ENCODE results near the gene PLB1. TPM values are rescaled to one million over a fixed set of nuclear protein-coding genes. Genes with fewer than 3 reads are reported as not detected.
A peak's percentile ranks its signal among the peaks of the same experiment; 100 is the strongest.

Gene PLB1
- total and polyA plus RNA-seq, 7 experiments from 2014 or later = 0.47 to 6.4 (median 1.2) TPM

- POLR2A ChIA-PET = no interaction called here
- no peak overlapping the region for H3K4me3 Mint-ChIP-seq
- no peak overlapping the region for H3K27ac ChIP-seq (ENCODE audit: low read depth, low read length)
Measured at GRCh38 chr2:28486526-28486925, 9.3 kb upstream of the PLB1 start.

DNA sequence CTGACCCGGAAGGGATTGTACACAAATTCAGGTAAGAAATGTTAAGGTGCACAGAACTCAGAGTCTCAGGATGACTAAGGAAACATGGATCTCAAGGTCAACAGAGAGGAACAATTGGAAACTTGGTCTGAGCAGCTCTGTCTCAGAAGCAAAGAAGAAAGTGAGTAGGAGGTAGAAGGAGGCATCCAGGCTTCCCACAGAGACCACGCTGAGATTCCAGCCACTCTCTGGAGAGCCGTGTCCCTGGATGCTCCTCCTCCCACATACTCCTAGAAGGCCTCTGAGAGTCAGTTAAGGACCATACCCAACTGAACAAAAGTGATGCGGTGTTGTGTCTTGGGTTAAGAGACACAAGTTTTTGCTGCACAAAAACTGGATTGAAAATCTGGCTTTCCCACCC is 8.6 kb upstream of the PLB1 start:
- Mint-ChIP-seq H3K4me1 (peaks cover 0 to 1% (median 0%) of the 10 kb centered on the region in 7 donors), H3K27ac (no peak overlapping the region), H3K4me3 (no peak overlapping the region), H3K36me3 (no peaks in the 10 kb centered on the region), H3K9me3 (no peaks in the 10 kb centered on the region), H3K27me3 (peaks cover 0 to 2% (median 0%) of the 10 kb centered on the region in 5 donors)
- no peaks in the 10 kb centered on the region for H3K36me3 ChIP-seq (ENCODE audit: control insufficient read depth in 2 of 3, insufficient read depth in 3 of 3, low read length in 3 of 3)
- intact Hi-C loops (cut with micrococcal nuclease) = no loop called here
- ChIA-PET CTCF (no interaction called here), POLR2A (no interaction called here)
- no peak overlapping the region for H3K4me3 ChIP-seq (ENCODE audit: low read length)
- no peak for DNase-seq
- H3K4me1 ChIP-seq (ENCODE audit: control insufficient read depth in 2 of 2, insufficient read depth in 2 of 2, low read length in 2 of 2) = no peaks in the 10 kb centered on the region
- no peaks in the 10 kb centered on the region for H3K9me3 ChIP-seq (ENCODE audit: control insufficient read depth in 2 of 3, low read length in 3 of 3)
- no peak overlapping the region for H3K27ac ChIP-seq (ENCODE audit: low read depth, low read length)
- ATAC-seq = no peak
- H3K27me3 ChIP-seq (ENCODE audit: control insufficient read depth in 2 of 2, insufficient read depth in 2 of 2, low read length in 2 of 2) = no peaks in the 10 kb centered on the region

More at GRCh38 chr2:28486526-28486925, 9.3 kb upstream of the PLB1 start:
- H3K9me3 ChIP-seq (ENCODE audit: control insufficient read depth in 2 of 3, low read length in 3 of 3) = no peaks in the 10 kb centered on the region
- Mint-ChIP-seq H3K9me3 (no peaks in the 10 kb centered on the region), H3K4me1 (peaks cover 0 to 1% (median 0%) of the 10 kb centered on the region in 7 donors), H3K36me3 (no peaks in the 10 kb centered on the region), H3K27me3 (peaks cover 0 to 2% (median 0%) of the 10 kb centered on the region in 5 donors), H3K27ac (peak overlapping the region in 2 of 9 donors; percentile 9 to 18)
- intact Hi-C loops (cut with micrococcal nuclease) = no loop called here
- CTCF ChIA-PET = no interaction called here
- H3K27me3 ChIP-seq (ENCODE audit: control insufficient read depth in 2 of 2, insufficient read depth in 2 of 2, low read length in 2 of 2) = no peaks in the 10 kb centered on the region
- no peaks in the 10 kb centered on the region for H3K36me3 ChIP-seq (ENCODE audit: control insufficient read depth in 2 of 3, insufficient read depth in 3 of 3, low read length in 3 of 3)
- no peak overlapping the region for H3K4me3 ChIP-seq (ENCODE audit: low read length)
- ATAC-seq (no peak), DNase-seq (no peak)
- no peaks in the 10 kb centered on the region for H3K4me1 ChIP-seq (ENCODE audit: control insufficient read depth in 2 of 2, insufficient read depth in 2 of 2, low read length in 2 of 2)

DNA sequence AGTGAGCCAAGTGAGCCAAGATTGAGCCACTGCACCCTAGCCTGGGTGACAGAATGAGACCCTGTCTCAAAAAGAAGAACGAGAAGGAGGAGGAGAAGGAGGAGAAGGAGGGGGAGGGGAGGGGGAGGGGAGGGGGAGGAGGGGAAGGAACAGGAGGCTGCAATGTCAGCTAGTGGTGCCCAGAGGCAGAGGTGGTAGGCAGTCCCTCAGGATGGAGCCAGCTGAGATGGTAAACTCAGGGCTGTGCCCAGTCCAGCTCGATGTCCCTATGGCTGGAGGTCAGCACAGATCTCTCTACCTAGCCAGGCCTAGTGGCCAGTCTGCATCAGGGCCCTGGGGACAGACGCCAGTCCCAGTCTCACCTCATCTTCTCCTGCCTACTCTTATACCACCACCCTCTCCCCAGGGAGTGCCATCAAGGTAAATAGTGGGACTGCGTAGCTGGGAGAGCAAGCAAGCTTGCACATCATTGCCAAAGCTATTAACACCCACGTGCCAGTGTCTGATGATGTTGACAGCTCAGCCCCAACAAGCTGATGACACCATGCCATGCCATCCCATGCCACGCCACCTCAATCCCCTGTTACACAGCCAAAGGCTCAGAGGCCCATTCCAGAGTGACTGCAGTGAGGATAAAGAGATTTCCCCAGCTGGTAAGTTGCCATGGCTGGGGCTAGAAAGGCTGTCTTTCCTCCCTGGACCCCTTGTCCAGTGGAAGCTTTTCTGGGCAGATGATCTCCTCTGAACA is 7.6 kb upstream of the PLB1 start:
- Mint-ChIP-seq H3K36me3 (no peaks in the 10 kb centered on the region), H3K4me1 (peaks cover 0 to 1% (median 0%) of the 10 kb centered on the region in 7 donors), H3K9me3 (no peaks in the 10 kb centered on the region), H3K4me3 (no peak overlapping the region), H3K27me3 (peaks cover 0 to 2% (median 0%) of the 10 kb centered on the region in 5 donors), H3K27ac (no peak overlapping the region)
- intact Hi-C loops (cut with micrococcal nuclease) = no loop called here
- POLR2A ChIA-PET = no interaction called here
- no peak overlapping the region for H3K4me3 ChIP-seq (ENCODE audit: low read length)
- H3K4me1 ChIP-seq (ENCODE audit: control insufficient read depth in 2 of 2, insufficient read depth in 2 of 2, low read length in 2 of 2) = no peaks in the 10 kb centered on the region
- DNase-seq (no peak), ATAC-seq (no peak)
- no peaks in the 10 kb centered on the region for H3K27me3 ChIP-seq (ENCODE audit: control insufficient read depth in 2 of 2, insufficient read depth in 2 of 2, low read length in 2 of 2)
- CTCF ChIA-PET = no interaction called here
- no peaks in the 10 kb centered on the region for H3K36me3 ChIP-seq (ENCODE audit: control insufficient read depth in 2 of 3, insufficient read depth in 3 of 3, low read length in 3 of 3)
- no peaks in the 10 kb centered on the region for H3K9me3 ChIP-seq (ENCODE audit: control insufficient read depth in 2 of 3, low read length in 3 of 3)
- H3K27ac ChIP-seq (ENCODE audit: low read depth, low read length) = no peak overlapping the region

GRCh38 chr2:28488858-28489575 is 6.8 kb upstream of the PLB1 start:
- ATAC-seq (no peak), DNase-seq (no peak)
- intact Hi-C loops (cut with micrococcal nuclease) = no loop called here
- Histone ChIP-seq H3K27ac (ENCODE audit: low read depth, low read length) (no peak overlapping the region), H3K4me1 (ENCODE audit: control insufficient read depth in 2 of 2, insufficient read depth in 2 of 2, low read length in 2 of 2) (no peaks in the 10 kb centered on the region), H3K27me3 (ENCODE audit: control insufficient read depth in 2 of 2, insufficient read depth in 2 of 2, low read length in 2 of 2) (no peaks in the 10 kb centered on the region), H3K4me3 (ENCODE audit: low read length) (no peak overlapping the region), H3K36me3 (ENCODE audit: control insufficient read depth in 2 of 3, insufficient read depth in 3 of 3, low read length in 3 of 3) (no peaks in the 10 kb centered on the region), H3K9me3 (ENCODE audit: control insufficient read depth in 2 of 3, low read length in 3 of 3) (no peaks in the 10 kb centered on the region)
- no peaks in the 10 kb centered on the region for H3K36me3 Mint-ChIP-seq
- peaks cover 0 to 2% (median 0%) of the 10 kb centered on the region in 5 donors for H3K27me3 Mint-ChIP-seq
- H3K9me3 Mint-ChIP-seq = no peaks in the 10 kb centered on the region
- ChIA-PET CTCF (no interaction called here), POLR2A (no interaction called here)
- H3K4me3 Mint-ChIP-seq = no peak overlapping the region
- H3K4me1 Mint-ChIP-seq = peaks cover 0 to 1% (median 0%) of the 10 kb centered on the region in 7 donors
- no peak overlapping the region for H3K27ac Mint-ChIP-seq

DNA sequence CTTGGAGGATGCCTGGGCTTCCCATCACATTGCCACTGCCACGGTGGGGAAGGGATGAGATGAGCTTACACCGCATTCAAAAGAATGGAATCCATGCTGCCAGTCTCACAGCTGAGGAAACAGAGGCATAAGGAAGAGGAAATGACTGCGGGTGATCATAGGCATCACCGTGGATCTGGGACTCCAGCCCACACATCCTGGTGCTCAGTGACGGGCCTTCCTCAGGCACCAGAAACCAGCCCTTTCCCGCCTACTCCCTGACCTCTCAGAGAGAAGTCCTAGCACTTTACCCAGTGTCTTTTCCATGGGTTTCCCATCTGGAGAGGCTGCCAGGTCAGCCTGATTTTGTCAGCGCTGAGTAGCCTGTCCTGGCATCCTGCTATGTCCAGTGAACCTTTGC is 5.3 kb upstream of the PLB1 start:
- H3K36me3 Mint-ChIP-seq = no peaks in the 10 kb centered on the region
- no peak for ATAC-seq
- no peaks in the 10 kb centered on the region for H3K4me1 ChIP-seq (ENCODE audit: control insufficient read depth in 2 of 2, insufficient read depth in 2 of 2, low read length in 2 of 2)
- POLR2A ChIA-PET = no interaction called here
- no peak overlapping the region for H3K27ac Mint-ChIP-seq
- intact Hi-C loops (cut with micrococcal nuclease) = no loop called here
- no peak overlapping the region for H3K4me3 ChIP-seq (ENCODE audit: low read length)
- H3K4me3 Mint-ChIP-seq = no peak overlapping the region
- no peak for DNase-seq
- CTCF ChIA-PET = no interaction called here
- H3K27me3 ChIP-seq (ENCODE audit: control insufficient read depth in 2 of 2, insufficient read depth in 2 of 2, low read length in 2 of 2) = no peaks in the 10 kb centered on the region
- H3K27me3 Mint-ChIP-seq = peaks cover 0 to 3% (median 0%) of the 10 kb centered on the region in 5 donors
- H3K36me3 ChIP-seq (ENCODE audit: control insufficient read depth in 2 of 3, insufficient read depth in 3 of 3, low read length in 3 of 3) = no peaks in the 10 kb centered on the region
- H3K27ac ChIP-seq (ENCODE audit: low read depth, low read length) = no peak overlapping the region
- H3K4me1 Mint-ChIP-seq = peaks cover 0 to 1% (median 0%) of the 10 kb centered on the region in 7 donors
- no peaks in the 10 kb centered on the region for H3K9me3 ChIP-seq (ENCODE audit: control insufficient read depth in 2 of 3, low read length in 3 of 3)
- peaks cover 0 to 2% (median 0%) of the 10 kb centered on the region in 11 donors for H3K9me3 Mint-ChIP-seq

DNA sequence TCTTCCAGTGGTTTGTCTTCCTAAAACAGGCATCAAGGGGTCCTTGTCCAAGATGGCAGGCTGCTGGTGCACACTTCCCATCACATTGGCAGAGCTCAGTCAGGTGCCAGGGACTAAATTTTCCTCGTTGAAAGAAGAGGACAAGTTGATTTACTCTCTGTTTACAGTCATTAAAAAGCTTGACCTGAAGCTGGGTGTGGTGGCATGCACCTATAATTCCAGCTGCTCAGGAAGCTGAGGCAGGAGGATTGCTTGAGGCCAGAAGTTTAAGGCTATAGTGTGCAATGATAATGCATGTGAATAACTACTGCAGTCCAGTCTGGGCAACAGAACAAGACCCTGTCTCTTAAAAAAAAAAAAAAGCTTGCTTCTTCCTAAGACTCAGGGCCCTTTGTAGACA is 3.6 kb upstream of the PLB1 start:
- POLR2A ChIA-PET = no interaction called here
- DNase-seq (no peak), ATAC-seq (no peak)
- Mint-ChIP-seq H3K4me1 (peaks cover 0 to 1% (median 0%) of the 10 kb centered on the region in 7 donors), H3K27ac (no peak overlapping the region), H3K4me3 (no peak overlapping the region), H3K36me3 (no peaks in the 10 kb centered on the region), H3K9me3 (peaks cover 0 to 2% (median 0%) of the 10 kb centered on the region in 11 donors), H3K27me3 (peaks cover 0 to 13% (median 0%) of the 10 kb centered on the region in 5 donors)
- no peaks in the 10 kb centered on the region for H3K4me1 ChIP-seq (ENCODE audit: control insufficient read depth in 2 of 2, insufficient read depth in 2 of 2, low read length in 2 of 2)
- no peak overlapping the region for H3K4me3 ChIP-seq (ENCODE audit: low read length)
- H3K27ac ChIP-seq (ENCODE audit: low read depth, low read length) = no peak overlapping the region
- CTCF ChIA-PET = interaction anchor here (0.6 to 0.7 kb wide), 2 partner anchors 48 to 518 kb away, joined by 8 to 10 read pairs; no protein-coding TSS in a partner anchor
- intact Hi-C loops (cut with micrococcal nuclease) = no loop called here
- no peaks in the 10 kb centered on the region for H3K27me3 ChIP-seq (ENCODE audit: control insufficient read depth in 2 of 2, insufficient read depth in 2 of 2, low read length in 2 of 2)
- H3K36me3 ChIP-seq (ENCODE audit: control insufficient read depth in 2 of 3, insufficient read depth in 3 of 3, low read length in 3 of 3) = no peaks in the 10 kb centered on the region
- H3K9me3 ChIP-seq (ENCODE audit: control insufficient read depth in 2 of 3, low read length in 3 of 3) = no peaks in the 10 kb centered on the region

Data from naive thymus-derived CD4-positive, alpha-beta T cell (primary cell).